Measurements from ENCODE around the gene BAZ1A. TPM values are rescaled to one million over a fixed set of nuclear protein-coding genes. Genes with fewer than 3 reads are reported as not detected.
"Not testable (repeated sequence)": the region's sequence is repeated elsewhere in the genome, so short reads cannot be mapped to it uniquely, and the experiment has no call there.

Gene BAZ1A
- total and polyA plus RNA-seq, 2 donors (not counting 1 experiment from before 2014, with no cell fraction given) = 18.8 to 36.8 TPM

DNA sequence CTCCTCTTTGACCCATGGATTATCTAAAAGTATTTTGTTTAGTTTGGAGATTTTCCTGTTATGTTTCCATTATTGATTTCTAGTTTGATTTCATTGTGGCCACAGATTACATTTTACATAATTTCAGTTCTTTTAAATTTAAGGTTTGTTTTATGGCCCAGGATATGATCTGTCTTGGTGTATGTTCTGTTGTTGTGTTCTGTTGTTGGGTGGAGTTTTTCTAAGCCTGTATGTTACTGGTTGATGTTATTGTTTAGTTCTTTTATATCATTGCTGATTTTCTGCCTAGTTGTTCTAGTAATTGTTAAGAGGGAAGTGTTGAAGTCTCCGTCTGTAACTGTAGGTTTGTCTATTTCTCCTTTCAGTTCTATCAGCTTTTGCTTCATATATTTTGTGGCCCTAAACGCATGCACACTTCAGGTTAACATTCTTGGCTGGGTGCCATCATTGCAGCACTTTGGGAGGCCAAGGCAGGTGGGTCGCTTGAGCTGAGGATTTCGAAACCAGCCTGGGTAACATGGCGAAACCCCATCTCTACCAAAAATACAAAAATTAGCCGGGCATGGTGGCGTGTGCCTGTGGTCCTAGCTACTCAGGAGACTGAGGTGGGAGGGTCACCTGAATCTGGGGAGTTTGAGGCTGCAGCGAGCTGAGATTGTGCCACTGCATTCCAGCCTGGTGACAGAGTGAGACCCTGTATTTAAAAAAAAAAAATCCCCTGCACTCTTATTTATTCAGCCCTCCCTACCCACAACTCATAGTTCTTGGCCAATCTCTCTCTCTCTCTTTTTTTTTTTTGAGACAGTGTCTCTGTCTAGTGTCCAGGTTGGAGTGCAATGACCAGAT lies 132.7 kb downstream of the BAZ1A start:
- Histone ChIP-seq H3K4me1 (ENCODE audit: control insufficient read depth in 2 of 2, insufficient read depth in 2 of 2, low read length in 2 of 2) (no peaks in the 10 kb centered on the region), H2AFZ (ENCODE audit: insufficient read depth, low read depth, low read length, poor library complexity, severe bottlenecking) (no peak overlapping the region), H3K9me3 (ENCODE audit: control extremely low read depth in 1 of 3, control insufficient read depth in 2 of 3, insufficient read depth in 1 of 3, low read length in 2 of 3) (peaks cover 0 to 5% (median 0%) of the 10 kb centered on the region in 3 donors), H4K20me1 (ENCODE audit: control insufficient read depth, insufficient read depth, low read length, poor library complexity, severe bottlenecking) (no peaks in the 10 kb centered on the region), H3K9ac (ENCODE audit: low read length) (no peak overlapping the region), H3K27ac (ENCODE audit: low read length in 2 of 2) (no peak overlapping the region), H3K36me3 (replicated peaks in 1 of 2; ENCODE audit: control extremely low read depth in 1 of 2, control insufficient read depth in 1 of 2, extremely low read depth in 1 of 2, insufficient read depth in 2 of 2, low read length in 1 of 2) (no peaks in the 10 kb centered on the region), H3K4me2 (replicated peaks; ENCODE audit: low read depth, low read length, poor library complexity, severe bottlenecking) (no peak overlapping the region), H3K79me2 (ENCODE audit: control insufficient read depth, insufficient read depth, low read length) (no peaks in the 10 kb centered on the region), H3K27me3 (replicated peaks in 1 of 4; ENCODE audit: control extremely low read depth in 1 of 4, control insufficient read depth in 3 of 4, insufficient read depth in 4 of 4, low read length in 3 of 4) (no peaks in the 10 kb centered on the region), H3K4me3 (ENCODE audit: control extremely low read depth in 1 of 5, extremely low read depth in 1 of 5, insufficient read depth in 1 of 5, low read depth in 2 of 5, low read length in 4 of 5) (no peak overlapping the region)
- POLR2A ChIA-PET = interaction anchor here (0.5 kb wide), 1 partner anchor 137 kb away, joined by 3 read pairs; no protein-coding TSS in a partner anchor
- intact Hi-C loops (cut with micrococcal nuclease) = no loop called here
- Mint-ChIP-seq H3K4me3 (no peak overlapping the region), H3K27ac (no peak overlapping the region), H3K4me1 (peaks cover 7% of the 10 kb centered on the region), H3K27me3 (no peaks in the 10 kb centered on the region), H3K9me3 (ENCODE audit: insufficient read depth) (no peaks in the 10 kb centered on the region)
- ATAC-seq (ENCODE audit: low read depth) = no peak
- DNase-seq = no peak
- TF ChIP-seq, protein P1, sequence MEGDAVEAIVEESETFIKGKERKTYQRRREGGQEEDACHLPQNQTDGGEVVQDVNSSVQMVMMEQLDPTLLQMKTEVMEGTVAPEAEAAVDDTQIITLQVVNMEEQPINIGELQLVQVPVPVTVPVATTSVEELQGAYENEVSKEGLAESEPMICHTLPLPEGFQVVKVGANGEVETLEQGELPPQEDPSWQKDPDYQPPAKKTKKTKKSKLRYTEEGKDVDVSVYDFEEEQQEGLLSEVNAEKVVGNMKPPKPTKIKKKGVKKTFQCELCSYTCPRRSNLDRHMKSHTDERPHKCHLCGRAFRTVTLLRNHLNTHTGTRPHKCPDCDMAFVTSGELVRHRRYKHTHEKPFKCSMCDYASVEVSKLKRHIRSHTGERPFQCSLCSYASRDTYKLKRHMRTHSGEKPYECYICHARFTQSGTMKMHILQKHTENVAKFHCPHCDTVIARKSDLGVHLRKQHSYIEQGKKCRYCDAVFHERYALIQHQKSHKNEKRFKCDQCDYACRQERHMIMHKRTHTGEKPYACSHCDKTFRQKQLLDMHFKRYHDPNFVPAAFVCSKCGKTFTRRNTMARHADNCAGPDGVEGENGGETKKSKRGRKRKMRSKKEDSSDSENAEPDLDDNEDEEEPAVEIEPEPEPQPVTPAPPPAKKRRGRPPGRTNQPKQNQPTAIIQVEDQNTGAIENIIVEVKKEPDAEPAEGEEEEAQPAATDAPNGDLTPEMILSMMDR (IDR thresholded peaks at IDR 0.05) = no peak
- TF ChIP-seq EZH2 (IDR thresholded peaks at IDR 0.05; ENCODE audit: borderline replicate concordance, insufficient read depth, low read depth, low read length, poor library complexity, severe bottlenecking) = no peak
- CTCF ChIA-PET = interaction anchor here (0.6 to 1.1 kb wide), 3 partner anchors 9 to 70 kb away, joined by 3 to 5 read pairs (median 3); no protein-coding TSS in a partner anchor
- 67% methylated on average over 1 of the region's 8 CpGs for WGBS (ENCODE audit: insufficient coverage)

DNA sequence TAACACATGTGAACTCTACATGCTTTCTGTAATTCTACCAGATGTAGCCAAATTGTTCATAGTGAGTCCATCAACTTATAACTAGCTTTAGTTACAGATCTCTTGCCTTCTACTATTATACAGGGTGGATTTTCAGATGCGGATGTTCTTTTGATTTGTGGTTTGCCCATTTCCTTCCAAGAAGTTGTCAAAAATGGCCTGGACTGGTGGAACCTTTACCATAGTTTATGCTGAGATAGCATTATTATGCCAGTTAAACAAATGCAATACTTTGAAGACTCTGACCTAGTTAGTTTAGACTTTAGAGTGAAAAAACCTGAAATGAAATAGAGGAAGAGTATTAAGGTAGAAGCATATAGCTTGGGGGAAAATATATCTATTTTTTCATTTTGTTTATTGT lies 133.3 kb downstream of the BAZ1A start:
- Mint-ChIP-seq H3K4me1 (peaks cover 7% of the 10 kb centered on the region), H3K27ac (no peak overlapping the region), H3K4me3 (no peak overlapping the region), H3K9me3 (ENCODE audit: insufficient read depth) (no peaks in the 10 kb centered on the region), H3K27me3 (no peaks in the 10 kb centered on the region)
- no peaks in the 10 kb centered on the region for H3K79me2 ChIP-seq (ENCODE audit: control insufficient read depth, insufficient read depth, low read length)
- no peaks in the 10 kb centered on the region for H4K20me1 ChIP-seq (ENCODE audit: control insufficient read depth, insufficient read depth, low read length, poor library complexity, severe bottlenecking)
- no peak overlapping the region for H2AFZ ChIP-seq (ENCODE audit: insufficient read depth, low read depth, low read length, poor library complexity, severe bottlenecking)
- H3K27me3 ChIP-seq (replicated peaks in 1 of 4; ENCODE audit: control extremely low read depth in 1 of 4, control insufficient read depth in 3 of 4, insufficient read depth in 4 of 4, low read length in 3 of 4) = no peaks in the 10 kb centered on the region
- ChIA-PET POLR2A (no interaction called here), CTCF (interaction anchor here (0.6 kb wide), 1 partner anchor 19 kb away, joined by 3 read pairs; no protein-coding TSS in a partner anchor)
- H3K9ac ChIP-seq (ENCODE audit: low read length) = no peak overlapping the region
- H3K27ac ChIP-seq (ENCODE audit: low read length in 2 of 2) = no peak overlapping the region
- ATAC-seq (ENCODE audit: low read depth) = no peak
- no peak overlapping the region for H3K4me3 ChIP-seq (ENCODE audit: control extremely low read depth in 1 of 5, extremely low read depth in 1 of 5, insufficient read depth in 1 of 5, low read depth in 2 of 5, low read length in 4 of 5)
- no peak overlapping the region for H3K4me2 ChIP-seq (replicated peaks; ENCODE audit: low read depth, low read length, poor library complexity, severe bottlenecking)
- DNase-seq = no peak
- H3K9me3 ChIP-seq (ENCODE audit: control extremely low read depth in 1 of 3, control insufficient read depth in 2 of 3, insufficient read depth in 1 of 3, low read length in 2 of 3) = peaks cover 0 to 5% (median 0%) of the 10 kb centered on the region in 3 donors
- TF ChIP-seq EZH2 (IDR thresholded peaks at IDR 0.05; ENCODE audit: borderline replicate concordance, insufficient read depth, low read depth, low read length, poor library complexity, severe bottlenecking) = no peak
- TF ChIP-seq, protein P1 (IDR thresholded peaks at IDR 0.05) = no peak
- no CpG with 5 or more reads among the region's 1 CpG for WGBS (ENCODE audit: insufficient coverage)
- no peaks in the 10 kb centered on the region for H3K4me1 ChIP-seq (ENCODE audit: control insufficient read depth in 2 of 2, insufficient read depth in 2 of 2, low read length in 2 of 2)
- H3K36me3 ChIP-seq (replicated peaks in 1 of 2; ENCODE audit: control extremely low read depth in 1 of 2, control insufficient read depth in 1 of 2, extremely low read depth in 1 of 2, insufficient read depth in 2 of 2, low read length in 1 of 2) = no peaks in the 10 kb centered on the region
- intact Hi-C loops (cut with micrococcal nuclease) = no loop called here

DNA sequence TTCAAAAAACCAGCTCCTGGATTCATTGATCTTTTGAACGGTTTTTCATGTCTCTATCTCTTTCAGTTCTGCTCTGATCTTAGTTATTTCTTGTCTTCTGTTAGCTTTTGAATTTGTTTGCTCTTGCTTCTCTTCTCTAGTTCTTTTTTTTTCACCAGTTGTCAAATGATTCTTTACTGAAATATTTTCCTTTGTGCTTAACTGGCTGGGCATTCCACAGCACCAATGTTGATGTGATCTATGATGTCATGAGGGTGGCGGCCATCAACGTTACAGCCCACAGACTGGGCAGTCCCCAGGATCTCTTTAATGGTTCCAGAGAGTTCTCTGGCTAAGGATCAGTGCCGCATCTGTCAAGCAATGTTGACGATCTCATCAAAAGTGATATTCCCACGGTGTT lies 135.0 kb downstream of the BAZ1A start:
- H3K4me2 ChIP-seq (replicated peaks; ENCODE audit: low read depth, low read length, poor library complexity, severe bottlenecking); H3K4me3 ChIP-seq (ENCODE audit: control extremely low read depth in 1 of 5, extremely low read depth in 1 of 5, insufficient read depth in 1 of 5, low read depth in 2 of 5, low read length in 4 of 5); ATAC-seq (ENCODE audit: low read depth); H3K4me1 Mint-ChIP-seq; H3K9me3 ChIP-seq (ENCODE audit: control extremely low read depth in 1 of 3, control insufficient read depth in 2 of 3, insufficient read depth in 1 of 3, low read length in 2 of 3); intact Hi-C loops (cut with micrococcal nuclease); H3K27ac ChIP-seq (ENCODE audit: low read length in 2 of 2); H4K20me1 ChIP-seq (ENCODE audit: control insufficient read depth, insufficient read depth, low read length, poor library complexity, severe bottlenecking); H3K4me1 ChIP-seq (ENCODE audit: control insufficient read depth in 2 of 2, insufficient read depth in 2 of 2, low read length in 2 of 2); H3K4me3 Mint-ChIP-seq; H3K27ac Mint-ChIP-seq; POLR2A ChIA-PET; H3K9ac ChIP-seq (ENCODE audit: low read length); DNase-seq; H2AFZ ChIP-seq (ENCODE audit: insufficient read depth, low read depth, low read length, poor library complexity, severe bottlenecking); CTCF ChIA-PET; H3K36me3 ChIP-seq (replicated peaks in 1 of 2; ENCODE audit: control extremely low read depth in 1 of 2, control insufficient read depth in 1 of 2, extremely low read depth in 1 of 2, insufficient read depth in 2 of 2, low read length in 1 of 2); H3K27me3 Mint-ChIP-seq; H3K9me3 Mint-ChIP-seq (ENCODE audit: insufficient read depth); H3K79me2 ChIP-seq (ENCODE audit: control insufficient read depth, insufficient read depth, low read length); H3K27me3 ChIP-seq (replicated peaks in 1 of 4; ENCODE audit: control extremely low read depth in 1 of 4, control insufficient read depth in 3 of 4, insufficient read depth in 4 of 4, low read length in 3 of 4): not testable (repeated sequence)
- WGBS (ENCODE audit: insufficient coverage) = 82% methylated on average over 2 of the region's 6 CpGs
